G401.6 (cell line): Measurements from ENCODE around the gene SQSTM1.
"Not testable (repeated sequence)": the region's sequence is repeated elsewhere in the genome, so short reads cannot be mapped to it uniquely, and the experiment has no call there.

Experiments used
- FAIRE-seq: peaks from 2 replicates; lab custom pipeline; 2012; peaks lifted over from hg19 to GRCh38; lab: Jason Lieb, UNC

SQSTM1 gene

DNA sequence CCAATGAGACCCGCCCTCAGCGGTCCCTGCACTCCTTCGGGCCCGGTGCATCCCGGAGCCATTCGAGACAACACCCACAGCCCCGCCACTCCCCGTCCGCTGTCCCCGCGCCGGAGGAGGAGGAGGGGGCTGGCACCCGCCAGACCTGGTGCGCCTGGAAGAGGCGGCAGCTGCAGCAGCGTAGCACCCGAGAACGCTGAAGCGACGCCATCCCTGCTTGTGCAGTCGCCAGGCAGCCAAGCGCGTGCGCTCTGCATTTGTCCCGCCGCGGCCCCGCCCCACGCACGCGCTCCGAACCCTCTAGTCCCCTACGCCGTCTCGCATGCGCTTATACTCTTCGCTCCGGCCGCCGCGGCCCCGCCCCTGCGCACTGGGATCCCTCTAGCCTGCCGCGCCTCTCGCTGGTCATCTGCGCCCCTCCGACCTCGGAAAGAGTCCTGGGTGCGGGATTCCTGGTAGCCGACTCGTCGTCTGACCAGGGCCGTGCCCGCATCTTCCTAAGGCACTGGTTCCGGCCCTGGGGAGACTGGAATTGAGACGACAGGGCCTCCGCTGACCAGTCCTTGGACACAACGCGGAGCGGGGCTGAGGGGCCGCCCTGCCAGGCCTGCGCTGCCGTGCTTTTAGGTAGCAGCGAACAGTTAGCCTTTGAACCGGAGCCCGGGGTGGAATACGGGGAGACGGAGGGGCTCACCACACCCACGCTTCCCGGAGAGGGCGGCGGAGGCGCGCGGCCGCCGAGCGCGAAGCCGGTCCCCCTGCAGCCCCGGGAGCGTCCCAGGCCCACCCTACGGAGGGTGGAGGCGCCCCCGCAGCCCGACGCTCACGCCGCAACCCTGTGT is 38.1 kb downstream of the SQSTM1 start, which contains the start of gene MRNIP:
Gene MRNIP, minus strand, starts transcription at position 232 of the 842 bp plus-strand sequence. Its CDS starts 21 bp downstream, at position 211.
- FAIRE-seq = peak; percentile 80

DNA sequence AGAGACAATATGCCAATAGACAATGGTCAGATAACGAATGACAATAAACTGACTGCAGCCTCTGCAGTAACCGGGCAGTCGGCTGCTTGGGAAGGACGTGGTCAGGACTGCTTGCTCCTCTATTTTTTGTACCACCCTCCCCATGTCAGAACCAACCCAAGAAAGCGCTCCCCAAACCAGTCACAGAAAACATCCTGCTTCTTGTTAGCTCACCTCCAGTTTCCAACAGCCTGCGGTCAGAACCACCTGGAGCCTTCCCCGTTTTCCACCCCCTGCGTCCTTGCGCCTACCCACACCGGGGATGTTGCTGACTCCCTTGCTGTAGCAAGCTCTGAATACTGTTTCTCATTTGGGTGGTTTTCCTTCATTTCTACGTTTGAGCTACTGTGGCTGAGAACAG is 39.6 kb downstream of the SQSTM1 start:
- FAIRE-seq = no peak

- FAIRE-seq = no peak
Observed at GRCh38 chr5:179862296-179862695, 41.6 kb downstream of the SQSTM1 start.

- no peak for FAIRE-seq
Observed at GRCh38 chr5:179862891-179863290, 42.2 kb downstream of the SQSTM1 start.

- no peak for FAIRE-seq
Observed at GRCh38 chr5:179863449-179864085, 42.9 kb downstream of the SQSTM1 start.

- FAIRE-seq = no peak
Observed at GRCh38 chr5:179864686-179865085, 44.0 kb downstream of the SQSTM1 start.

GRCh38 chr5:179865491-179866240 is 45.0 kb downstream of the SQSTM1 start:
- no peak for FAIRE-seq

DNA sequence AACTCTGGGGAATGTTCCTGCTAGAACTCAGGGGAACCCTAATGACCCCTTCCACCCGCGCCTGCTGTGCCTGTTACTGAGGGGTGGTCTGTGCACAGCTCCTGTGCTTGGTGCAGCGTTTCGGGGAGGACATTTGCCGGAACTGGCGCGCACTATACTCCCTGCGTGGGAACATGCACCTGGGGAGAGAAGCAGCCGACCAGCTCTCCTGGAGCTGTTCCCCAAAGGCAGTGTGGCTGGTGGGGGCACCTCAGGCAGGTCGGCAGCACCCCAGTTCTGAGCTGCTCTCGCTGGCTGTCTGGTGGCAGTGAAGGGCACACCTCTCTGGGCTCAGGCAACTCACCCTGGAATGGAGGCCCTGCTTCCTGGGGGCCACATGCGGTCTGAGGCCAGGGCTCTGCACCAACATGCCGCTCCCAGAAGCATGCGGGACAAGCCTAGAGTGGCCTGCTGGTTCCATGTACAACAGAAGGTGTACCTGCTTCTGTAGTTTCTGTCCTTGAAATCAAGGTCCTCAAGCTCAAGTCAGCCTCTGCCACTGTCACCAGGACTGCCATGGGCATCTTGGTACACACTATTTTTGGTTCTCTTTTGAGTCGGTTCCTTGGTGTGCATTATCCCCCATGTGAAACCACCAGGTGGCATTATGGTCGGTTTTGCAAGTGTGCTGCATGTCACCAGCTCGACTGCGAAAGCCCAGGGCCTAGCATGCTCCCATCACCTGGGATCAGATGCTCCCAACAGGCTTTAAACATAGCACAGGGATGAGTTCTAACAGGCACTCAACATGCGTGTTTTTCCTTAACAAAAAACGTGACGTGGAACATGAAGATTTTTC is 45.8 kb downstream of the SQSTM1 start:
- no peak for FAIRE-seq

- no peak for FAIRE-seq
Observed at GRCh38 chr5:179867079-179867465, 46.4 kb downstream of the SQSTM1 start.

GRCh38 chr5:179867476-179867875 is 46.8 kb downstream of the SQSTM1 start:
- FAIRE-seq = no peak

GRCh38 chr5:179868541-179868940 is 47.8 kb downstream of the SQSTM1 start:
- FAIRE-seq = no peak

GRCh38 chr5:179869101-179869500 is 48.4 kb downstream of the SQSTM1 start:
- no peak for FAIRE-seq

DNA sequence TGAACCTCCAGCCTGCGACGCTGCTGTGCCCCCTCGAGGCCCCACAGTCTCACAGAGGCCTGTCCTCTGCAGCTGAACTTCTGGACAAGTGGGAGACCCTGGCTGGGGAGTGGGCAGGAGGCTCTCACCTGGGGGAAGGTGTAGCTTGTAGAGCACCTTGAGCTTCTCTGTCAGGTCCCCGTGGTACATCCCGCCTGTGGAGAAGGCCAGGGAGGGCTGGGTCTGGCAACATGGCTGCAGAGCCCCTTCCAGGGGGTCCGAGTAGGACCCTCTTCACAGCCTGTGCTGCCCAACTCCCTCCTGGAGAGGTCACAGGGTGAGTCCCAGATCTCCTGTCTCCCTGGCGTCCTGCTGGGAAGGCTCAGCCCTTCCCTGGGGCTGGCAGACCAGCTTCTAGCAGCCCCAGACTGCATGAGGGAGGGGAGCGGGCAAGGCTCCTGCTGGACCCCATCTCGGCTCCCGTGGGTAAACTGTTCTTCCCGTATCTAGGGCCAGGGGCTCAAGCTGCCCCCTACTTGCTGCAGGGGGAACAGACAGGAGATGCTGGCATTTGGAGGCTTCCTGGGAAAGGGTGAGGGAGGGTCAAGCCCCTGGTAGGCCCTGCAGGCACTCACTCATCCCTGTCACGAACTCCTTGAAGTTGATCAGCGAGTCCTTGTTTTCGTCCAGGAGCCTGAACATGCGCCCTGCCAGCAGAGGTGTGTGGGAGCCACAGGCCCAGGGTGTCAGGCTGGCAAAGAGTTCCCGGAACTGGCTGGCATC is 49.1 kb downstream of the SQSTM1 start:
- no peak for FAIRE-seq

DNA sequence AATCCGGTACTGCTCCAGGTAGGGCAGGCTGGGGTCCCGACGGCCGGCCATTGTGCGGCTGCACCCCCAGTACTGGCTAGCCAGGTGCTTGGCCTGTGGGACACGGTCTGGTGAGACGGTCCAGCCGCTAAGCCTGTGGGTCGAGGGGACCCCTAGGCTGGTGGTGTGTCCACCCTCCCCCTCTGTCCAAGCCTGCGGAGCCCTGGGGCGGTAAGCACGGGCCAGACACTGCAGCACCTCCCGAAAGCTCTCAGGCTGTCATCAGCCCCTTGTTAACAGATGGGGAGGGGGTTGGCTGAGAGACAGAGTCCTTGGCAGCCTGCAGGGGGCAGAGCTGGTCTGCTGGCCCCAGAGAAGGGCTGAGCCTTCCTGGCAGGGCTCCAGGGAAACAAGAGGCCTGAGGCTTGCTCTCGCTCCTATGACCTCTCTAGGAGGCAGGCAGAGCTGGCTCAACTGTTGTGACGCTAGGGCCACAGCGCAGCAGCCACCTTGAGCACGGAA is 49.7 kb downstream of the SQSTM1 start:
- FAIRE-seq = no peak

GRCh38 chr5:179870952-179871351 is 50.2 kb downstream of the SQSTM1 start:
- no peak for FAIRE-seq

- not testable (repeated sequence) for FAIRE-seq
Observed at GRCh38 chr5:179871533-179871932, 50.8 kb downstream of the SQSTM1 start.

DNA sequence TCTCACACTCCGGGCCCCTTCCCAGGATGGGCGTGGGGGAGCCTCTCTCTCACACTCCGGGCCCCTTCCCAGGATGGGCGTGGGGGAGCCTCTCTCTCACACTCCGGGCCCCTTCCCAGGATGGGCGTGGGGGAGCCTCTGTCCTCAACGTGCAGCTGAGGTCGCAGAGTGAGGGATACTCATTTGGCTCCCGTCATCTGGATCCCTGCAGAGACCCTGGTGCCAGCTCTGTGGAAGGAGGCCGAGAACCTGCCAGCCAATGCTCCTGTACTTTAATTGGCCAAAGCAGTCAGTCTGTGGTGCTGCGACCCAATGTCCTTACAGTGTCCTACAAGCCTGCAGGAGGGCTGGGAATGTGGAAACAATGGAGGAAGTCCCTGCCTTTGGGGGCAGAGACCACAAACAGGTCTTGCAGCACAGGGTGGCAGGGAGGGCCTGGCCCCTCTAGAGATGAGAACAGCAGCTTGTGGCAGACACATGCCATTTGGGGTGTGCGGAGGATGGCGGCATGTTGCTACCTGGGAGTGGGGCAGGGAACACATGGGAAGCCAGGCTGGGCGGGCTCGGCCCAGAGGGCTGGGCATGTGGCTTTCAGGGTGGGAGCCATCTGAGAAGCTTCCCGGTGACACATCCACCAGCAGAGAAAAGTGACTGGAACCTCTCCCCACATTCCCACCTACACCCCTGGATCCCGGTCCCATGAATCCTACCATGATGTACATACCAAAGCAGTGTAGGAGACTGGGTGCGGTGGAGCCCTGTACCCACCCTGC is 51.5 kb downstream of the SQSTM1 start:
- no peak for FAIRE-seq

GRCh38 chr5:179872828-179873575 is 52.3 kb downstream of the SQSTM1 start:
- FAIRE-seq = no peak

DNA sequence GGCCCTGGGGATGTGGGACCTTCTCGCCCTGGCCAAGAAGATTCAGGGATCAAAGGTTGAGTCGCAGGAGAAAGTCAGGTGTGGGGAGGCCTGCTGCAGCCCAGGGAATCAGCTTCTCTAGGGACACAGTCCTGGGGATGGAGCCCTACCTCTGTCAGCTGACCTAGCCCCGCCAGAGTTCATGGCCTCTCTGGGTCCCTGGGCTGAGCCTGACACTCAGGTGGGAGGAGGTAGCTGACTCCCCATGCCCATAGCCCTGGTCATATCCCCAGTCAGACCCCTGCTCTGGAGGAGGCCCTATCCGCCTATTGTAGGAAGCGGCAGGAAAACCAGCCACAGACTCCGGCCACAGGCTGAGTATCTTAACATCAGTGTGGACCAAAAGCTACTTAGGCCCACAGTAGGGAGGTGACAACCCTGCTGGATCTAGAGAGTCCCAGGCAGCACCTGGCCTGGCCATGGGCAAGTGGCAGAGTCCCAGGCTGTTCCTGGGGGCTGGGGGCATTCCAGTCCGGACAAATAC is 52.9 kb downstream of the SQSTM1 start:
- FAIRE-seq = no peak
